ENCODE measurements around the gene ST6GALNAC1.

GRCh38 chr17:76588182-76588581 lies 55.4 kb downstream of the ST6GALNAC1 start:
- TF ChIP-seq CTCF (IDR thresholded peaks at IDR 0.05), result no peak
- no peak for TF ChIP-seq POLR2A (IDR thresholded peaks at IDR 0.05)
